ENCODE results near the gene P4HA2.

Gene P4HA2

GRCh38 chr5:132207778-132208177 is 19.9 kb downstream of the P4HA2 start:
- WGBS (ENCODE audit: insufficient coverage) = 100% methylated on average over 4 of the region's 5 CpGs
- ChIA-PET POLR2A (no interaction called here), CTCF (interaction anchor here (1.9 to 4.6 kb wide), 2 partner anchors 10 to 17 kb away, joined by 4 to 22 read pairs; no protein-coding TSS in a partner anchor)
- H3K27me3 ChIP-seq (replicated peaks in 2 of 5; ENCODE audit: control insufficient read depth in 4 of 5, insufficient read depth in 5 of 5, low read length in 4 of 5) = no peaks in the 10 kb centered on the region
- no peaks in the 10 kb centered on the region for H3K36me3 ChIP-seq (ENCODE audit: control insufficient read depth in 4 of 4, insufficient read depth in 4 of 4, low read length in 3 of 4)
- peaks cover 4 to 15% (median 14%) of the 10 kb centered on the region in 4 experiments for H3K4me1 ChIP-seq (ENCODE audit: control extremely low read depth in 1 of 4, control insufficient read depth in 4 of 4, insufficient read depth in 4 of 4, low read length in 3 of 4)
- H3K27ac ChIP-seq (ENCODE audit: insufficient read depth in 1 of 2, low read depth in 1 of 2, low read length in 2 of 2, poor library complexity in 1 of 2, severe bottlenecking in 2 of 2) = no peak overlapping the region
- H3K4me3 ChIP-seq (ENCODE audit: control insufficient read depth in 1 of 7, extremely low read depth in 1 of 7, insufficient read depth in 4 of 7, low read depth in 2 of 7, low read length in 6 of 7) = no peak overlapping the region
- H3K9me3 ChIP-seq (ENCODE audit: control extremely low read depth in 1 of 5, control insufficient read depth in 4 of 5, insufficient read depth in 2 of 5, low read depth in 1 of 5, low read length in 4 of 5) = no peaks in the 10 kb centered on the region
- DNase-seq = no peak

GRCh38 chr5:132206782-132207181 is 20.9 kb downstream of the P4HA2 start:
- Histone ChIP-seq H3K27ac (ENCODE audit: insufficient read depth in 1 of 2, low read depth in 1 of 2, low read length in 2 of 2, poor library complexity in 1 of 2, severe bottlenecking in 2 of 2) (no peak overlapping the region), H3K9me3 (ENCODE audit: control extremely low read depth in 1 of 5, control insufficient read depth in 4 of 5, insufficient read depth in 2 of 5, low read depth in 1 of 5, low read length in 4 of 5) (no peaks in the 10 kb centered on the region), H3K4me3 (ENCODE audit: control insufficient read depth in 1 of 7, extremely low read depth in 1 of 7, insufficient read depth in 4 of 7, low read depth in 2 of 7, low read length in 6 of 7) (no peak overlapping the region), H3K36me3 (ENCODE audit: control insufficient read depth in 4 of 4, insufficient read depth in 4 of 4, low read length in 3 of 4) (no peaks in the 10 kb centered on the region), H3K27me3 (replicated peaks in 2 of 5; ENCODE audit: control insufficient read depth in 4 of 5, insufficient read depth in 5 of 5, low read length in 4 of 5) (no peaks in the 10 kb centered on the region), H3K4me1 (ENCODE audit: control extremely low read depth in 1 of 4, control insufficient read depth in 4 of 4, insufficient read depth in 4 of 4, low read length in 3 of 4) (peaks cover 5 to 15% (median 14%) of the 10 kb centered on the region in 4 experiments)
- ChIA-PET POLR2A (no interaction called here), CTCF (interaction anchor here (0.9 to 4.6 kb wide), 7 partner anchors 9 to 144 kb away, joined by 3 to 22 read pairs (median 4); no protein-coding TSS in a partner anchor)
- no peak for DNase-seq

GRCh38 chr5:132205385-132206125 is 22.1 kb downstream of the P4HA2 start:
- Histone ChIP-seq H3K4me3 (ENCODE audit: control insufficient read depth in 1 of 7, extremely low read depth in 1 of 7, insufficient read depth in 4 of 7, low read depth in 2 of 7, low read length in 6 of 7) (no peak overlapping the region), H3K9me3 (ENCODE audit: control extremely low read depth in 1 of 5, control insufficient read depth in 4 of 5, insufficient read depth in 2 of 5, low read depth in 1 of 5, low read length in 4 of 5) (no peaks in the 10 kb centered on the region), H3K27ac (ENCODE audit: insufficient read depth in 1 of 2, low read depth in 1 of 2, low read length in 2 of 2, poor library complexity in 1 of 2, severe bottlenecking in 2 of 2) (no peak overlapping the region), H3K4me1 (ENCODE audit: control extremely low read depth in 1 of 4, control insufficient read depth in 4 of 4, insufficient read depth in 4 of 4, low read length in 3 of 4) (peaks cover 7 to 15% (median 14%) of the 10 kb centered on the region in 4 experiments), H3K27me3 (replicated peaks in 2 of 5; ENCODE audit: control insufficient read depth in 4 of 5, insufficient read depth in 5 of 5, low read length in 4 of 5) (no peaks in the 10 kb centered on the region), H3K36me3 (ENCODE audit: control insufficient read depth in 4 of 4, insufficient read depth in 4 of 4, low read length in 3 of 4) (no peaks in the 10 kb centered on the region)
- WGBS (ENCODE audit: insufficient coverage) = 95% methylated on average over 5 of the region's 5 CpGs
- DNase-seq = peak in 1 of 3 donors; percentile 8
- CTCF ChIA-PET = interaction anchor here (0.9 to 4.6 kb wide), 6 partner anchors 10 to 142 kb away, joined by 3 to 22 read pairs (median 5); no protein-coding TSS in a partner anchor
- POLR2A ChIA-PET = no interaction called here

GRCh38 chr5:132204371-132205135 is 23.1 kb downstream of the P4HA2 start:
- ChIA-PET POLR2A (no interaction called here), CTCF (interaction anchor here (1.0 to 4.6 kb wide), 3 partner anchors 9 to 14 kb away, joined by 3 to 22 read pairs (median 8); no protein-coding TSS in a partner anchor)
- H3K4me1 ChIP-seq (ENCODE audit: control extremely low read depth in 1 of 4, control insufficient read depth in 4 of 4, insufficient read depth in 4 of 4, low read length in 3 of 4) = peaks cover 7 to 15% (median 14%) of the 10 kb centered on the region in 4 experiments
- no peaks in the 10 kb centered on the region for H3K27me3 ChIP-seq (replicated peaks in 2 of 5; ENCODE audit: control insufficient read depth in 4 of 5, insufficient read depth in 5 of 5, low read length in 4 of 5)
- no peaks in the 10 kb centered on the region for H3K36me3 ChIP-seq (ENCODE audit: control insufficient read depth in 4 of 4, insufficient read depth in 4 of 4, low read length in 3 of 4)
- no peak overlapping the region for H3K4me3 ChIP-seq (ENCODE audit: control insufficient read depth in 1 of 7, extremely low read depth in 1 of 7, insufficient read depth in 4 of 7, low read depth in 2 of 7, low read length in 6 of 7)
- no peak for DNase-seq
- 91% methylated on average over 5 of the region's 7 CpGs for WGBS (ENCODE audit: insufficient coverage)
- H3K27ac ChIP-seq (ENCODE audit: insufficient read depth in 1 of 2, low read depth in 1 of 2, low read length in 2 of 2, poor library complexity in 1 of 2, severe bottlenecking in 2 of 2) = no peak overlapping the region
- H3K9me3 ChIP-seq (ENCODE audit: control extremely low read depth in 1 of 5, control insufficient read depth in 4 of 5, insufficient read depth in 2 of 5, low read depth in 1 of 5, low read length in 4 of 5) = no peaks in the 10 kb centered on the region

GRCh38 chr5:132203916-132204315 is 23.7 kb downstream of the P4HA2 start:
- H3K4me1 ChIP-seq (ENCODE audit: control extremely low read depth in 1 of 4, control insufficient read depth in 4 of 4, insufficient read depth in 4 of 4, low read length in 3 of 4) = peaks cover 7 to 10% (median 9%) of the 10 kb centered on the region in 4 experiments
- H3K27me3 ChIP-seq (replicated peaks in 2 of 5; ENCODE audit: control insufficient read depth in 4 of 5, insufficient read depth in 5 of 5, low read length in 4 of 5) = no peaks in the 10 kb centered on the region
- no peak overlapping the region for H3K27ac ChIP-seq (ENCODE audit: insufficient read depth in 1 of 2, low read depth in 1 of 2, low read length in 2 of 2, poor library complexity in 1 of 2, severe bottlenecking in 2 of 2)
- H3K9me3 ChIP-seq (ENCODE audit: control extremely low read depth in 1 of 5, control insufficient read depth in 4 of 5, insufficient read depth in 2 of 5, low read depth in 1 of 5, low read length in 4 of 5) = no peaks in the 10 kb centered on the region
- CTCF ChIA-PET = interaction anchor here (2.2 to 4.6 kb wide), 3 partner anchors 9 to 25 kb away, joined by 8 to 22 read pairs (median 9); no protein-coding TSS in a partner anchor
- H3K4me3 ChIP-seq (ENCODE audit: control insufficient read depth in 1 of 7, extremely low read depth in 1 of 7, insufficient read depth in 4 of 7, low read depth in 2 of 7, low read length in 6 of 7) = no peak overlapping the region
- DNase-seq = no peak
- WGBS (ENCODE audit: insufficient coverage) = 94% methylated on average over 3 of the region's 6 CpGs
- POLR2A ChIA-PET = no interaction called here
- no peaks in the 10 kb centered on the region for H3K36me3 ChIP-seq (ENCODE audit: control insufficient read depth in 4 of 4, insufficient read depth in 4 of 4, low read length in 3 of 4)

GRCh38 chr5:132203464-132203818 is 24.2 kb downstream of the P4HA2 start:
- Histone ChIP-seq H3K4me1 (ENCODE audit: control extremely low read depth in 1 of 4, control insufficient read depth in 4 of 4, insufficient read depth in 4 of 4, low read length in 3 of 4) (peaks cover 4 to 6% (median 4%) of the 10 kb centered on the region in 4 experiments), H3K27ac (ENCODE audit: insufficient read depth in 1 of 2, low read depth in 1 of 2, low read length in 2 of 2, poor library complexity in 1 of 2, severe bottlenecking in 2 of 2) (no peak overlapping the region), H3K27me3 (replicated peaks in 2 of 5; ENCODE audit: control insufficient read depth in 4 of 5, insufficient read depth in 5 of 5, low read length in 4 of 5) (no peaks in the 10 kb centered on the region), H3K36me3 (ENCODE audit: control insufficient read depth in 4 of 4, insufficient read depth in 4 of 4, low read length in 3 of 4) (no peaks in the 10 kb centered on the region), H3K9me3 (ENCODE audit: control extremely low read depth in 1 of 5, control insufficient read depth in 4 of 5, insufficient read depth in 2 of 5, low read depth in 1 of 5, low read length in 4 of 5) (no peaks in the 10 kb centered on the region), H3K4me3 (ENCODE audit: control insufficient read depth in 1 of 7, extremely low read depth in 1 of 7, insufficient read depth in 4 of 7, low read depth in 2 of 7, low read length in 6 of 7) (no peak overlapping the region)
- ChIA-PET POLR2A (no interaction called here), CTCF (interaction anchor here (0.9 to 2.2 kb wide), 4 partner anchors 9 to 24 kb away, joined by 4 to 9 read pairs (median 6); no protein-coding TSS in a partner anchor)
- DNase-seq = no peak
- WGBS (ENCODE audit: insufficient coverage) = 100% methylated on average over 3 of the region's 4 CpGs

Data from common myeloid progenitor, CD34-positive (primary cell).